Heart left ventricle (tissue), 16 donors: ENCODE results near the gene PPP1R37. TPM values are rescaled to one million over a fixed set of nuclear protein-coding genes. Genes with fewer than 3 reads are reported as not detected.
A peak's percentile ranks its signal among the peaks of the same experiment; 100 is the strongest.

ENCODE experiments used
- ATAC-seq, 4 donors: fragments of 200-7000 bp; cut with Tn5 transposase; one replicate each; pipeline ENCODE4 v1.9.1; 2020 to 2022; ENCODE audit warnings: moderate library complexity in 4 of 4, mild to moderate bottlenecking in 3 of 4, moderate number of reproducible peaks in 1 of 4
- DNase-seq, 5 donors: peaks; one replicate each; pipeline ENCODE4 v3.0.0-alpha.2; 2020
- H3K27ac ChIP-seq, 12 donors: fragments of 200-600 bp; sonication (generic) in 4 of 12; one replicate each; pipeline versions ENCODE4 v1.5.0 to v1.8.0; 2016 to 2022; ENCODE audit warnings: mild to moderate bottlenecking in 2 of 12
- H3K27me3 ChIP-seq, 9 donors: fragments of 200-600 bp; sonication (generic) in 2 of 9; one replicate each; pipeline versions ENCODE4 v1.5.1 to v1.8.0; 2016 to 2022; ENCODE audit warnings: mild to moderate bottlenecking in 3 of 9
- H3K36me3 ChIP-seq, 9 donors: fragments of 200-600 bp; sonication (generic) in 2 of 9; one replicate each; pipeline versions ENCODE4 v1.5.0 to v1.8.0; 2018 to 2022; ENCODE audit warnings: mild to moderate bottlenecking in 2 of 9
- H3K4me1 ChIP-seq, 12 donors: fragments of 200-600 bp; sonication (generic) in 4 of 12; one replicate each; pipeline versions ENCODE4 v1.5.0 to v1.8.0; 2016 to 2022; ENCODE audit warnings: mild to moderate bottlenecking in 3 of 12
- H3K4me3 ChIP-seq, 12 donors: fragments of 200-600 bp; sonication (generic) in 4 of 12; one replicate each; pipeline versions ENCODE4 v1.5.0 to v1.8.0; 2017 to 2022; ENCODE audit warnings: mild to moderate bottlenecking in 9 of 12, moderate library complexity in 4 of 12
- H3K9me3 ChIP-seq, 12 donors: fragments of 200-600 bp; sonication (generic) in 4 of 12; one replicate each; pipeline versions ENCODE4 v1.5.0 to v1.8.0; 2016 to 2022; ENCODE audit warnings: mild to moderate bottlenecking in 1 of 12
- CTCF ChIP-seq, 12 donors: fragments of 200-600 bp; sonication (generic) in 4 of 12; IDR thresholded peaks; one replicate each; pipeline versions ENCODE4 v1.5.0 to v1.8.0; 2018 to 2022; ENCODE audit warnings: antibody characterized with exemption in 12 of 12, mild to moderate bottlenecking in 5 of 12
- POLR2A ChIP-seq, 2 donors: fragments of 450-650 bp; IDR thresholded peaks; one replicate each; pipeline ENCODE4 v1.6.1; 2017; ENCODE audit warnings: antibody characterized with exemption in 2 of 2, mild to moderate bottlenecking in 2 of 2, moderate library complexity in 2 of 2
- WGBS, 4 donors: extraction: QIAGEN DNeasy Blood & Tissue Kit in 2 of 4; methylation state at CpG; one replicate each; pipeline versions ENCODE4 v1.1.5 to v1.1.7; 2013 to 2018; 5-methylcytosine and 5-hydroxymethylcytosine counted together
- intact Hi-C, 10 donors: fragments of 100-400 bp; cut with DNase I; formaldehyde crosslinking; loops; one replicate each; pipeline versions ENCODE4 v1.11.1 to v1.14.2; 2022
- polyA plus RNA-seq, 2 donors: library from polyadenylated mRNA; stranded (reverse); fragments of 200-250 nt; gene quantifications; one replicate each; pipeline ENCODE4 v1.2.3, GENCODE V29; 2013
- total RNA-seq, 9 donors: library from RNA; depleted of rRNA in 2 of 9; stranded (reverse); fragments of >200 nt in 2 of 9; fragmentation: NEBNext Ultra II Directional in 3 of 9; extraction: Animal tissue kit (Norgen Biotek cat#: 25700) in 3 of 9; gene quantifications; one replicate each; pipeline versions ENCODE4 v1.1.0 to v1.2.4, GENCODE V29; 2016 to 2023
- donor health status: ischemic (EF 13 %, LVEDD 7.1; RV severe dilation, severe dysfunction).
- donor health status: healthy with polysubstance abuse.
- donor health status: DM: no; HTN: yes; CAD: no.
- donor health status: DM: no; HTN: no; CAD: no.
- donor health status: ischemic (EF 25% LVEDD 6.9; RV normal size, moderate dysfunction).
- donor health status: ischemic (EF 25% LVEDD 5.7; RV mildly dilated, moderate dysfunction).
- donor health status: healthy.
- donor health status: DM: yes; HTN: yes; CAD: no.
- donor health status: ischemic (EF 35%, LVEDD 5.7; RV mildly dilated, moderate dysfunction).
- donor health status: nonischemic (EF 11% LVEDD 7.7; RV severe dilation, severe dysfunction).
- donor health status: DM: yes; HTN: yes; CAD: no.
- donor health status: PGD.
- donor health status: ischemic (EF 29% LVEDD 5.4; RV normal size, mild dysfunction).
- donor health status: nonischemic (EF 23%, LVEDD 6.1; RV moderate dilation, normal function).

PPP1R37 gene
- total and polyA plus RNA-seq, 11 donors: 16.0 to 33.7 (median 18.9) TPM

GRCh38 chr19:45075301-45076028 is 17.5 kb upstream of the PPP1R37 start:
- 24 to 47% (median 34%) methylated on average over 15 to 26 of the region's 26 CpGs for WGBS, 4 donors
- intact Hi-C loops: loop anchor here in 1 of 10 donors (5.0 kb wide), 2 partner anchors 38 to 102 kb away; partner anchors contain the start of genes BLOC1S3, CLASRP and TRAPPC6A
- Histone ChIP-seq H3K4me1 (peaks cover 6 to 41% (median 24%) of the 10 kb centered on the region in 12 donors), H3K27ac (peak overlapping the region in 8 of 12 donors; percentile 5 to 86 (median 38)), H3K27me3 (no peaks in the 10 kb centered on the region), H3K36me3 (peaks cover 0 to 25% (median 11%) of the 10 kb centered on the region in 9 donors), H3K9me3 (no peaks in the 10 kb centered on the region), H3K4me3 (peak overlapping the region; percentile 16 to 75 (median 48))
- DNase-seq (peak; percentile 62 to 88 (median 77)), ATAC-seq (peak; percentile 8 to 72 (median 52))
- TF ChIP-seq CTCF (IDR thresholded peaks at IDR 0.05) (no peak), POLR2A (IDR thresholded peaks at IDR 0.05) (no peak)

DNA sequence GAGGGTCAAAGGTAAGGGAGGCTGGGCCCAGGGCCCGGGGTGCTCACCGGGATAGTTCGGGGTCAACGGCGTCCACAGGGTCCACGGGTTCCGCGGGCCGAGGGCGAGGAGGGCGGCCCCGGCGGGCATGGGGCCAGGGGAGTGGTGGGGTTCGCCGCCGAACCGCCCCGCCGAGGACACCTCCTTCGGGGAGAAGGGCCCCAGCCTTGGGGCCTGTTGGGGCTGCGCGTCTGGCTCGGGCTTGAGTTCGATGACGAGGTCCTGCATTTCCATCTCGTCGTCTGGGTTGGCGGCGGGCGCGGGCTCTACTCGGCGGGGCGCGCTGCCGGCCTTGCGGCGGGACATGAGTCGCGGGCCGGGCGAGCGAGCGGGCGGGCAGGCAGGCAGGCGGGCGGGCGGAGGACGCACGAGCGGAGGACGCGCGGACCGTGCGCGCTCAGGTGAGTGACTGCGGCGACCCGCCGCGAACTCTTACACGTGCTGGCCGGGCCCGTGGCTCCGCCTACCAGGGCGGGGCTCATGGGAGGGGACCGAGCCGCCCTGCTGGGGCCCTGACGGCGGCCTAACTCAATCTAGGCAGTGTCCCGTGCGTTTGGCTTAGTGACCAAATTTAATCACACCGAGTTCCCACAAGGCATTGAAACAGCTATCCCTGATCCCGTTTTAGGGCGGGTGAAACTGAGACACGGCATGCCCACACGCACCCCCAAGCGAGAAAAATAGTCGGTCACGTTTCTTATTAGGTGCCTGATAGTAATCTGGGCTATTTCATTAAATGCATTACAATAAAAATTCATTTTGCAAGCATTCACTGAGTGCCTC is 16.7 kb upstream of the PPP1R37 start, which contains the start of gene ZNF296:
Gene ZNF296, minus strand, starts transcription at position 450 of the 822 bp plus-strand sequence. Its CDS starts 105 bp downstream, at position 345.
- peaks cover 6 to 47% (median 28%) of the 10 kb centered on the region in 12 donors for H3K4me1 ChIP-seq
- WGBS, 4 donors: 2 to 8% (median 3%) methylated on average over 18 to 81 of the region's 81 CpGs
- TF ChIP-seq POLR2A (IDR thresholded peaks at IDR 0.05): peak in 1 of 2 donors; percentile 46
- no peak for TF ChIP-seq CTCF (IDR thresholded peaks at IDR 0.05)

GRCh38 chr19:45076851-45077730 is 15.9 kb upstream of the PPP1R37 start:
- WGBS, 4 donors: 82 to 85% (median 84%) methylated on average over 15 of the region's 15 CpGs
- Histone ChIP-seq H3K27me3 (no peaks in the 10 kb centered on the region), H3K4me1 (peaks cover 6 to 47% (median 28%) of the 10 kb centered on the region in 12 donors), H3K27ac (peak overlapping the region in 2 of 12 donors; percentile 12 to 86), H3K36me3 (peaks cover 0 to 9% (median 6%) of the 10 kb centered on the region in 9 donors), H3K4me3 (peak overlapping the region in 8 of 12 donors; percentile 47 to 75 (median 52)), H3K9me3 (no peaks in the 10 kb centered on the region)
- DNase-seq (no peak), ATAC-seq (no peak)
- intact Hi-C loops: loop anchor here in 1 of 10 donors (5.0 kb wide), 2 partner anchors 40 to 100 kb away; partner anchors contain the start of genes BLOC1S3, CLASRP and TRAPPC6A
- no peak for TF ChIP-seq CTCF (IDR thresholded peaks at IDR 0.05)
- TF ChIP-seq POLR2A (IDR thresholded peaks at IDR 0.05): no peak

More for the DNA sequence above, 16.7 kb upstream of the PPP1R37 start, which contains the start of gene ZNF296:
- peak; percentile 42 to 73 (median 72) for ATAC-seq
- H3K9me3 ChIP-seq: no peaks in the 10 kb centered on the region
- intact Hi-C loops: loop anchor here in 1 of 10 donors (5.0 kb wide), 2 partner anchors 39 to 101 kb away; partner anchors contain the start of genes BLOC1S3, CLASRP and TRAPPC6A
- peaks cover 0 to 17% (median 3%) of the 10 kb centered on the region in 9 donors for H3K36me3 ChIP-seq
- peak within 1 kb of the TSS; percentile 16 to 75 (median 48) for H3K4me3 ChIP-seq
- no peaks in the 10 kb centered on the region for H3K27me3 ChIP-seq
- DNase-seq: peak; percentile 59 to 88 (median 74)
- peak within 1 kb of the TSS in 9 of 12 donors; percentile 5 to 86 (median 38) for H3K27ac ChIP-seq
